GM12878 (cell line): ENCODE data around the gene PRLH.

Experiments used
- ATF3 ChIP-seq: IDR thresholded peaks from 2 replicates; pipeline ENCODE4 v1.6.1; 2011; ENCODE audit warnings: low read depth, mild to moderate bottlenecking, low read length, moderate library complexity, borderline replicate concordance; ENCODE audit errors: extremely low read depth
- CTCF ChIP-seq, 3 experiments: IDR thresholded peaks in 2 of 3; conservative IDR thresholded peaks in 1 of 3; 2 replicates each; pipeline ENCODE4 v1.5.1; 2011; ENCODE audit warnings: low read depth in 3 of 3, low read length in 3 of 3, mild to moderate bottlenecking in 3 of 3, control low read depth in 2 of 3, moderate library complexity in 2 of 3, inconsistent platforms in 1 of 3, mixed read lengths in 1 of 3; ENCODE audit not compliant: control insufficient read depth in 2 of 3, insufficient read depth in 1 of 3; ENCODE audit errors: extremely low read depth in 1 of 3
- JUND ChIP-seq: IDR thresholded peaks from 2 replicates; pipeline ENCODE4 v1.6.1; 2012; ENCODE audit warnings: low read depth, mild to moderate bottlenecking, low read length, improper control_type of control experiment, moderate library complexity
- RCOR1 ChIP-seq: conservative IDR thresholded peaks from 2 replicates; pipeline ENCODE4 v1.6.1; 2012; ENCODE audit warnings: low read depth, low read length, improper control_type of control experiment
- SRF ChIP-seq, 2 experiments: IDR thresholded peaks; 2 replicates each; pipeline ENCODE4 v1.6.1; 2011; ENCODE audit warnings: low read depth in 2 of 2, low read length in 2 of 2, mild to moderate bottlenecking in 1 of 2, moderate library complexity in 1 of 2
- ZBED1 ChIP-seq: IDR thresholded peaks from 2 replicates; pipeline ENCODE4 v1.6.1; 2016; ENCODE audit warnings: borderline replicate concordance
- ZNF592 ChIP-seq: fragments of 450-650 bp; IDR thresholded peaks from 2 replicates; pipeline ENCODE4 v1.6.1; 2017; ENCODE audit warnings: mild to moderate bottlenecking, moderate library complexity

GRCh38 chr2:237576974-237577373, 10.6 kb downstream of the PRLH start:
- TF ChIP-seq ZNF592 (no peak), CTCF (IDR thresholded peaks at IDR 0.05 in 2 of 3, conservative IDR thresholded peaks at IDR 0.05 in 1 of 3; ENCODE audit: control insufficient read depth in 2 of 3, extremely low read depth in 1 of 3, insufficient read depth in 1 of 3, low read depth in 3 of 3, low read length in 3 of 3) (no peak), ATF3 (no peak), ZBED1 (no peak), RCOR1 (no peak), JUND (no peak), SRF (IDR thresholded peaks at IDR 0.05; ENCODE audit: low read depth in 2 of 2, low read length in 2 of 2) (no peak)
